Measurements from ENCODE around the gene ALKBH5.

DNA sequence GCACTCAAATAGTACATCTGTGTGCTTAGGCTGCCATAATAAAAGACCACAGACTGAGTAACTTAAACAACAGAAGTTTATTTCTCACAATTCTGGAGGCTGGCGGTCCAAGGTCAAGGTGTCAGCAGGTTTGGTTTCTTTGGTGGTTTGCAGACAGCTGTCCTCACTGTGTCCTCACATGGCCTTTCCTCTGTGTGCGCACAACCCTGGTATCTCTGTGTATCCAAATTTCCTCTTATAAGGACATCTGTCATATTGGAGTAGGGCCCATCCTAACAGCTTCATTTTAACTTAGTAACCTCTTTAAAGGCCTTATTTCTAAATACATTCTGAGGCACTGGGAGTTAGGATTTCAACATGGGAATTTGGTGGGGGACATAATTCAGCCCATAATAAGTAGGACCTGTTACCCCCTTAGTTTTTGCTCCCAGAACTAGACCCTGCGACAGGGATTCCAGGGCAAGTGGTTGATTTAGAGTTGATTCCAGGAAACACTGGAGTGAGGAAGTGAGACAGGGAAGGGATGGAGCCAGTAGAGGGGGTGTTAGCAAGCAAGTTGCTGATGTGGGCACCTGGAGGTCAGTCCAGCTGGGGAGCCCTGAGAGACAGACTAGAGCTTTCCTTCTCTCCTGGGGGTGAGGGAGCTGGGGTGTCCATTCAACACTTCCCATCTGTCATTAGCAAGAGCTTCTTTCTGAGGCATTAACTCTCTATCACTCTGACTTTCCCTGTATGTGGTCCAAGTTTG lies 10.9 kb upstream of the ALKBH5 start:
- TF ChIP-seq, protein P1, sequence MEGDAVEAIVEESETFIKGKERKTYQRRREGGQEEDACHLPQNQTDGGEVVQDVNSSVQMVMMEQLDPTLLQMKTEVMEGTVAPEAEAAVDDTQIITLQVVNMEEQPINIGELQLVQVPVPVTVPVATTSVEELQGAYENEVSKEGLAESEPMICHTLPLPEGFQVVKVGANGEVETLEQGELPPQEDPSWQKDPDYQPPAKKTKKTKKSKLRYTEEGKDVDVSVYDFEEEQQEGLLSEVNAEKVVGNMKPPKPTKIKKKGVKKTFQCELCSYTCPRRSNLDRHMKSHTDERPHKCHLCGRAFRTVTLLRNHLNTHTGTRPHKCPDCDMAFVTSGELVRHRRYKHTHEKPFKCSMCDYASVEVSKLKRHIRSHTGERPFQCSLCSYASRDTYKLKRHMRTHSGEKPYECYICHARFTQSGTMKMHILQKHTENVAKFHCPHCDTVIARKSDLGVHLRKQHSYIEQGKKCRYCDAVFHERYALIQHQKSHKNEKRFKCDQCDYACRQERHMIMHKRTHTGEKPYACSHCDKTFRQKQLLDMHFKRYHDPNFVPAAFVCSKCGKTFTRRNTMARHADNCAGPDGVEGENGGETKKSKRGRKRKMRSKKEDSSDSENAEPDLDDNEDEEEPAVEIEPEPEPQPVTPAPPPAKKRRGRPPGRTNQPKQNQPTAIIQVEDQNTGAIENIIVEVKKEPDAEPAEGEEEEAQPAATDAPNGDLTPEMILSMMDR (IDR thresholded peaks at IDR 0.05; ENCODE audit: insufficient read depth, low read depth, low read length): no peak
- no peak for TF ChIP-seq EZH2 (IDR thresholded peaks at IDR 0.05; ENCODE audit: insufficient read depth, low read length)
